ENCODE results near the gene CAMK4.

The CAMK4 gene

DNA sequence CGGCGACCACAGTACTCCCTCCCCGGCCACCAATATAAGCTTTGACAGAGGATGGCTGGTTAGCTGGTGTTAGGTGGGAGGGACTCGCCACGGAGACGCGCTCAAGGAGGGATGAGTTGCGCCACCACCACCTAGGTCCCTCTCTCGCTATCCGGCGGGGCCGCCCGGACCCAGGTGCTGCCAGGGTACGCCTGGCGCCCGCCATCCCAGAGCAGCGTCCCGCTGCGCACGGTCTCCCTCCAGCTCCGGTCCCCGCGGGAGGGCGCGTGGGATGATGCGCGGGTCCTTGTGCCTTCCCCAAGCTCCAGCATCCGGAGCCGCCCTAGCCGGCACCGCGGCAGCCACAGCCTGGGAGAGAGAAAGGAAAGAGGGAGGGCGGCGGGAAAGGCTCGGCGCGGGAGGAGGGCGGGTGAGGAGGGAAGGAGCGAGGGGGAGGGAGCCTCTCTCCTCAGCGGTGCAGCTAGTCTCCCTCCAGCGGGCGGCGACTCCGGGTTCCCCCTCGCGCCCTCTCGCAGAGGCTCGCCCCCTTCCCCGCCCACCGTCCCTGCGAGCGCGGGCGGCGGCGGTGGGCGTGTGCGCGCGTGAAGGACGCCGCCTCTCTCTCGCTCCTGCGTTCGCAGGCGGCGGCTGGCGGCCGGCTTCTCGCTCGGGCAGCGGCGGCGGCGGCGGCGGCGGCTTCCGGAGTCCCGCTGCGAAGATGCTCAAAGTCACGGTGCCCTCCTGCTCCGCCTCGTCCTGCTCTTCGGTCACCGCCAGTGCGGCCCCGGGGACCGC lies at the start of gene CAMK4:
Gene CAMK4, plus strand, starts transcription at position 598 of the 774 bp plus-strand sequence. Its CDS starts 100 bp downstream, at position 698.
- TF ChIP-seq GATA3 (IDR thresholded peaks at IDR 0.05; ENCODE audit: low read depth, low read length) (no peak), GATA2 (IDR thresholded peaks at IDR 0.05; ENCODE audit: low read depth, low read length) (no peak)

GRCh38 chr5:111183064-111183463 lies 41.1 kb upstream of the CAMK4 start:
- TF ChIP-seq GATA3 (IDR thresholded peaks at IDR 0.05; ENCODE audit: low read depth, low read length), result no peak
- no peak for TF ChIP-seq GATA2 (IDR thresholded peaks at IDR 0.05; ENCODE audit: low read depth, low read length)

- peak; percentile 46 for TF ChIP-seq GATA3 (IDR thresholded peaks at IDR 0.05; ENCODE audit: low read depth, low read length)
- peak; percentile 43 for TF ChIP-seq GATA2 (IDR thresholded peaks at IDR 0.05; ENCODE audit: low read depth, low read length)
Measured at GRCh38 chr5:111187079-111187478, 37.1 kb upstream of the CAMK4 start.

GRCh38 chr5:111194053-111194452 lies 30.1 kb upstream of the CAMK4 start:
- TF ChIP-seq GATA3 (IDR thresholded peaks at IDR 0.05; ENCODE audit: low read depth, low read length), result no peak

GRCh38 chr5:111194925-111195324 lies 29.3 kb upstream of the CAMK4 start:
- no peak for TF ChIP-seq GATA2 (IDR thresholded peaks at IDR 0.05; ENCODE audit: low read depth, low read length)
- TF ChIP-seq GATA3 (IDR thresholded peaks at IDR 0.05; ENCODE audit: low read depth, low read length), result no peak

GRCh38 chr5:111197523-111197922 lies 26.7 kb upstream of the CAMK4 start:
- no peak for TF ChIP-seq GATA2 (IDR thresholded peaks at IDR 0.05; ENCODE audit: low read depth, low read length)
- TF ChIP-seq GATA3 (IDR thresholded peaks at IDR 0.05; ENCODE audit: low read depth, low read length), result no peak

DNA sequence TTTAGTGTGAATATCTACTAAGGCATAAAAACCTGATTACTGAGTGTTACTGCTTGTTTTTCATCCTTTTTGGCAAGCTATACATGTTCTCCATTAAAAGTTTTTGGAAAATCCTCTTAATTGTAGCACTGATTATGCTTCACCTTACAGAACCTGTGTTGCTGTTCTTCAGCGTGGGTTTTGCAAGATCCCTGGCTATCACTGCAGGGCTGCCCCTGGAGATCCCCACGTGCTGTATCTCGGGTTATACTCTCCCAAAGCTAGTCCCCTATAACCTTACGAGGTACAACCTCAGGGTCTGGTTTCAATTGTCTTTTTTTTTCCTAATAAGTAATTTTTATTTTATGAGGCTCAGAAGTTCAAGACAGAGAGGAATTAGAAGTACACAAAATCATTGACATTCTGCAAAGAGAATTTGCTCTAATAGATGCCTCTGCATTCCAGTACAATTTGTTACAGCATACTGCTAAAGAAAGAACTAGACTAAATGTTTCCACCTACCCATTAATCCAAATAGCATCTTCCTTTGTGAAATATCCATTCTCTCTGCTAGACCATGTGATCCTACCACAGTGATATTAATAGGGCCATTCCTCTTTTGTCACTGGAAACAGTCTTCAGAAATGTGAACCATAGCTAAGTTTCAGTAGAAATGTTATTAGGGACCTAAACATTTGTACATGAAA lies 25.8 kb upstream of the CAMK4 start:
- TF ChIP-seq GATA2 (IDR thresholded peaks at IDR 0.05; ENCODE audit: low read depth, low read length), result no peak
- no peak for TF ChIP-seq GATA3 (IDR thresholded peaks at IDR 0.05; ENCODE audit: low read depth, low read length)

DNA sequence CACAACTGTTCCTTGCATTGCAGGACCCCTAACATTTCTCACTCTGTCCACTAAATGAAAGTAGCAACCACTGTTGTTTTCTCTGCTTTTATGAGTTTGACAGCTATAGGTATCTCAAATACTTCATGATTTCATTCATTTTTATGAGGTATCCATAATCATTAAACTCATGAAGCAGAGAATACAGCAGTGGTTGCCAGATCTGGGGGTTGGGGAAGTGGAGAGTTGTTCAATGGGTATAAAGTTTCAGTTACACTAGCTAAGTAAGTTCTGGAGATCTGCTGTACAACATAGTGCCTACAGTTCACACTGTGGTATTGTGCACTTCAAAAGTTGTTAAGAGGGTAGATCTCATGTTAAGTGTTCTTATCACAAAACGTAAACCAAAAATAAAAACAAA lies 23.4 kb upstream of the CAMK4 start:
- TF ChIP-seq GATA3 (IDR thresholded peaks at IDR 0.05; ENCODE audit: low read depth, low read length) (no peak), GATA2 (IDR thresholded peaks at IDR 0.05; ENCODE audit: low read depth, low read length) (no peak)

- TF ChIP-seq GATA3 (IDR thresholded peaks at IDR 0.05; ENCODE audit: low read depth, low read length) (no peak), GATA2 (IDR thresholded peaks at IDR 0.05; ENCODE audit: low read depth, low read length) (no peak)
Measured at GRCh38 chr5:111201705-111202104, 22.5 kb upstream of the CAMK4 start.

- TF ChIP-seq GATA2 (IDR thresholded peaks at IDR 0.05; ENCODE audit: low read depth, low read length) (no peak), GATA3 (IDR thresholded peaks at IDR 0.05; ENCODE audit: low read depth, low read length) (no peak)
Measured at GRCh38 chr5:111211341-111211740, 12.8 kb upstream of the CAMK4 start.

GRCh38 chr5:111214052-111214742 lies 10.0 kb upstream of the CAMK4 start:
- TF ChIP-seq GATA2 (IDR thresholded peaks at IDR 0.05; ENCODE audit: low read depth, low read length) (no peak), GATA3 (IDR thresholded peaks at IDR 0.05; ENCODE audit: low read depth, low read length) (no peak)

- TF ChIP-seq GATA2 (IDR thresholded peaks at IDR 0.05; ENCODE audit: low read depth, low read length) (no peak), GATA3 (IDR thresholded peaks at IDR 0.05; ENCODE audit: low read depth, low read length) (no peak)
Measured at GRCh38 chr5:111215971-111216370, 8.2 kb upstream of the CAMK4 start.

GRCh38 chr5:111221139-111221538 lies 3.0 kb upstream of the CAMK4 start:
- TF ChIP-seq GATA2 (IDR thresholded peaks at IDR 0.05; ENCODE audit: low read depth, low read length), result no peak
- TF ChIP-seq GATA3 (IDR thresholded peaks at IDR 0.05; ENCODE audit: low read depth, low read length), result no peak

GRCh38 chr5:111223101-111223786 lies 940 bp upstream of the CAMK4 start:
- no peak for TF ChIP-seq GATA3 (IDR thresholded peaks at IDR 0.05; ENCODE audit: low read depth, low read length)
- TF ChIP-seq GATA2 (IDR thresholded peaks at IDR 0.05; ENCODE audit: low read depth, low read length), result peak; percentile 45; the same call in 1 of the 2 replicates
